Right lobe of liver (tissue), 6 donors: ENCODE data around the gene KCNJ16. TPM values are rescaled to one million over a fixed set of nuclear protein-coding genes. Genes with fewer than 3 reads are reported as not detected.

Experiments used
- ATAC-seq, 4 donors: fragments of 200-7000 bp; cut with Tn5 transposase; one replicate each; pipeline ENCODE4 v1.9.1; 2020; ENCODE audit warnings: mild to moderate bottlenecking in 4 of 4, moderate library complexity in 4 of 4
- DNase-seq, 3 donors: peaks; one replicate each; pipeline ENCODE4 v3.0.0-alpha.2; 2020
- H3K27ac ChIP-seq, 3 donors: fragments of 200-600 bp; one replicate each; pipeline ENCODE4 v1.8.0; 2022
- H3K27me3 ChIP-seq, 2 donors: fragments of 200-600 bp; one replicate each; pipeline ENCODE4 v1.8.0; 2022
- H3K36me3 ChIP-seq, 4 donors: fragments of 200-600 bp; sonication (generic) in 1 of 4; one replicate each; pipeline versions ENCODE4 v1.5.1 to v1.8.0; 2017 to 2022; ENCODE audit warnings: control low read depth in 1 of 4
- H3K4me1 ChIP-seq, 4 donors: fragments of 200-600 bp; sonication (generic) in 1 of 4; one replicate each; pipeline versions ENCODE4 v1.5.1 to v1.8.0; 2017 to 2022; ENCODE audit warnings: control low read depth in 1 of 4
- H3K4me3 ChIP-seq, 3 donors: fragments of 200-600 bp; one replicate each; pipeline ENCODE4 v1.8.0; 2022
- H3K9me3 ChIP-seq, 4 donors: fragments of 200-600 bp; sonication (generic) in 1 of 4; one replicate each; pipeline versions ENCODE4 v1.5.1 to v1.8.0; 2017 to 2022; ENCODE audit warnings: control low read depth in 1 of 4
- POLR2A ChIP-seq: fragments of 450-650 bp; IDR thresholded peaks from one replicate; pipeline ENCODE4 v1.6.1; 2017; ENCODE audit warnings: antibody characterized with exemption, mild to moderate bottlenecking
- WGBS: methylation state at CpG from one replicate; pipeline ENCODE4 v1.1.6; 2018; ENCODE audit warnings: low coverage, low lambda C conversion rate; ENCODE audit not compliant: insufficient coverage; ENCODE audit errors: missing lambda C conversion rate; 5-methylcytosine and 5-hydroxymethylcytosine counted together
- intact Hi-C, 2 donors: fragments of 100-400 bp; cut with DNase I; formaldehyde crosslinking; loops; one replicate each; pipeline versions ENCODE4 v1.11.2 to v1.14.1; 2022
- total RNA-seq, 6 experiments: library from RNA; depleted of rRNA in 2 of 6; stranded (reverse); fragments of >200 nt in 2 of 6; fragmentation: NEBNext Ultra II Directional in 3 of 6; extraction: Animal tissue kit (Norgen Biotek cat#: 25700) in 3 of 6; gene quantifications; one replicate each; pipeline versions ENCODE4 v1.1.0 to v1.2.4, GENCODE V29; 2016 to 2023
- TF ChIP-seq, protein P1 (sequence below), 4 donors: fragments of 200-600 bp in 3 of 4; fragments of 450-650 bp in 1 of 4; IDR thresholded peaks; one replicate each; pipeline versions ENCODE4 v1.5.1 to v1.8.0; 2016 to 2022; ENCODE audit warnings: antibody characterized with exemption in 4 of 4, mild to moderate bottlenecking in 2 of 4
- donor health status: DM: no; HTN: yes; CAD: no.
- donor health status: DM: no; HTN: no; CAD: no.
- donor health status: DM: no; HTN: no; CAD: no.
- donor health status: DM: no; HTN: yes; CAD: no.
- donor health status: DM: no; HTN: yes; CAD: no.

The KCNJ16 gene
- total RNA-seq, 6 experiments from 2014 or later, result 0.07 to 2.1 (median 0.85) TPM

DNA sequence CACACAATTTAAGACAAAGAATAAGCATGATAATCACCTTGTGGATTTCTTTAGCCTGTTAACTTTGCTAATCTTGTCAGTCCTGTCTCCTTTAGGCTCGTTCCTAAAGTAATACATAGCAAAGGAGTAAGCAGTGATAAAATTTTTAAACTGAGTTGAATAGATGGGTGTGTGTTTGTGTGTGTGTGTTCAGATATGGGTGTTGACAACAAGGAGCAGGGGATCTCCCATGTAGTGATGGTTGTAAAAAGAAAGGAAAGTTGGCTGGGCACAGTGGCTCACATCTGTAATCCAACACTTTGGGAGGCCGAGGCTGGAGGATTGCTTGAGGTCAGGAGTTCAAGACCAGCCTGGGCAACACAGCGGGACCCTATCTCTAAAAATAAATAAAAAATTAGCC lies 49.7 kb downstream of the KCNJ16 start:
- H3K4me3 ChIP-seq, result no peak overlapping the region
- no peak for TF ChIP-seq POLR2A
- TF ChIP-seq, protein P1, sequence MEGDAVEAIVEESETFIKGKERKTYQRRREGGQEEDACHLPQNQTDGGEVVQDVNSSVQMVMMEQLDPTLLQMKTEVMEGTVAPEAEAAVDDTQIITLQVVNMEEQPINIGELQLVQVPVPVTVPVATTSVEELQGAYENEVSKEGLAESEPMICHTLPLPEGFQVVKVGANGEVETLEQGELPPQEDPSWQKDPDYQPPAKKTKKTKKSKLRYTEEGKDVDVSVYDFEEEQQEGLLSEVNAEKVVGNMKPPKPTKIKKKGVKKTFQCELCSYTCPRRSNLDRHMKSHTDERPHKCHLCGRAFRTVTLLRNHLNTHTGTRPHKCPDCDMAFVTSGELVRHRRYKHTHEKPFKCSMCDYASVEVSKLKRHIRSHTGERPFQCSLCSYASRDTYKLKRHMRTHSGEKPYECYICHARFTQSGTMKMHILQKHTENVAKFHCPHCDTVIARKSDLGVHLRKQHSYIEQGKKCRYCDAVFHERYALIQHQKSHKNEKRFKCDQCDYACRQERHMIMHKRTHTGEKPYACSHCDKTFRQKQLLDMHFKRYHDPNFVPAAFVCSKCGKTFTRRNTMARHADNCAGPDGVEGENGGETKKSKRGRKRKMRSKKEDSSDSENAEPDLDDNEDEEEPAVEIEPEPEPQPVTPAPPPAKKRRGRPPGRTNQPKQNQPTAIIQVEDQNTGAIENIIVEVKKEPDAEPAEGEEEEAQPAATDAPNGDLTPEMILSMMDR (IDR thresholded peaks at IDR 0.05), result no peak
- H3K27ac ChIP-seq, result no peak overlapping the region
- H3K4me1 ChIP-seq, result no peaks in the 10 kb centered on the region
- H3K27me3 ChIP-seq, result no peaks in the 10 kb centered on the region
- ATAC-seq (no peak), DNase-seq (no peak)
- H3K36me3 ChIP-seq, result no peaks in the 10 kb centered on the region
- whole genome bisulfite sequencing, result 49% methylated on average over 2 of the region's 3 CpGs
- H3K9me3 ChIP-seq, result no peaks in the 10 kb centered on the region
- intact Hi-C loops, result no loop called here

DNA sequence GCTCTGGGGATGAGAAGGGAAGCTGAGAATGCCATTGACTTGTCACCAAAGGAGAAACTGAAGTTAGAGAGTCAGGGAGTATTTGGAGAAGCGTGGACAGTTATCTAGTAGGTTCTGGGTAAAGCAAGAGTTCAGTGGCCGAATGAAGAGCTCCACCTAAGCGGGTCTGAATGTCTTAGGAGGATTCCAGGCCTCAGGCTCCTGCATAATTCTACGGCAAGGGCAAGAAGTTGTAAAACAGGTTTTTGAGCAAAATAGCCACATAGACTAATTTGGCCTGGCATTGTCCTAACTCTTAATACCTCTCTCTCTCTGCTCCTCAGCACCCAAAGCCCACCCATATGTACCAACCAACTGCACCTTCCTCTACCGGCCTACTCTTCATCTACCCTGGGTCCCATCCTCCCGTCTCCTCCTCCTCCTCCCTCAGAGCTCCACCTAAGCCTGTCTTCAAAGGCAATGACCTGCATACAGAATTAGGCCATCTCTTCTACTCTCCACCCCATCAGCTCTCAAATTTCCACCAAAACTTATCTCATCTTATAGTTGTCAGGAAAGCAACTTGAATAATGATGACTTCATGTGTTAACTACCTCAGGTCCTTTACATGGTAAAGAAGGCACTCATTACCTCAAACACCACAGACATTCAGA lies 52.3 kb downstream of the KCNJ16 start:
- H3K36me3 ChIP-seq, result no peaks in the 10 kb centered on the region
- no peak for DNase-seq
- no peaks in the 10 kb centered on the region for H3K4me1 ChIP-seq
- no peak overlapping the region for H3K4me3 ChIP-seq
- no peak overlapping the region for H3K27ac ChIP-seq
- TF ChIP-seq, protein P1 (IDR thresholded peaks at IDR 0.05), result no peak
- no peak for TF ChIP-seq POLR2A
- intact Hi-C loops, result no loop called here
- ATAC-seq, result no peak
- no peaks in the 10 kb centered on the region for H3K9me3 ChIP-seq
- WGBS, result 65% methylated on average over 5 of the region's 6 CpGs
- H3K27me3 ChIP-seq, result no peaks in the 10 kb centered on the region

DNA sequence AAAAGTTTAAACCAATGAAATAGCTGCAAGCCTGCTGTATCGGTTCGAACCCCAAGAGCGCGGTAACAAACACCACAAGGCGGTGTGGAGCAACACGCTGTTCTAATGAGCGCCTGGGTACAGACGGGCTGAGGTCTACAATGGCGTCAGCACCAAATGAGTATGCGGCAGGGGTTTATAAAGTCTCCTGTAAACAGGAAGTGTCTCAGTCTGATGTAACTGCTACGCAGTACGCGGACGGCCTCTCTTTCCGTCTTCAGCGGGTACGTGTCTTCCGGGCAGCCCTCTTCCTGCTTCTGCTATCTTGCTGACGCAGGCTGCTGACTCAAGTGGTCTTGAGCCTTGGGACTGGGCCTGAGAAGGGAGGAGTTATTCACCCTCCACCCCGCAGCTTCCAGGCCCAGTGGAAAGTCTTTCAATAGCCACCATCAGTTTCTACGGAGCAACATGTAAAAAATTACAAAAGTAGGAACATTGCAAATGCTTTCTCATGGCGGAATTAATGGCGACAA lies 53.8 kb downstream of the KCNJ16 start:
- H3K27ac ChIP-seq, result no peak overlapping the region
- H3K27me3 ChIP-seq, result no peaks in the 10 kb centered on the region
- no peak for TF ChIP-seq POLR2A
- TF ChIP-seq, protein P1 (IDR thresholded peaks at IDR 0.05), result no peak

DNA sequence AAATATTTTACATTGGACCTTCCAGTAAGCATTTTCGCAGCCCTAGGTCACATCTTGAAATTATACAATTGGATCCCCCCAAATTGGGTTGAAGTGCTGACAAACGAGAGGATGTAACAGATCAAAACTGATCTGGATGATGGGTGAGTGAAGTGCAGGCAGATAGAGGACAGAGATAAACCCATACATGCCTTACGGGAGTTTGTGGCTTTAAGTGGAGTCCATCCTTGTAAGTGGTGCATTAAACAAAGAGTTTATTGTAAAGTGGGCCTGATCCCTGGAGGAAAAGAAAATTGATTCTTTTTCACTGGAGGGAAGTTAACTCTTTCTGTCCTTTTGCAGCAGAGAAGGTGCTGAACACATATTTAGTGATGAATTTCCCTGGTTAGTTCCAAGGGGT lies 55.3 kb downstream of the KCNJ16 start:
- 54% methylated on average over 3 of the region's 3 CpGs for WGBS
- Histone ChIP-seq H3K4me3 (no peak overlapping the region), H3K36me3 (no peaks in the 10 kb centered on the region), H3K4me1 (no peaks in the 10 kb centered on the region), H3K9me3 (no peaks in the 10 kb centered on the region), H3K27ac (no peak overlapping the region), H3K27me3 (no peaks in the 10 kb centered on the region)
- DNase-seq (no peak), ATAC-seq (no peak)
- TF ChIP-seq POLR2A, result no peak
- TF ChIP-seq, protein P1 (IDR thresholded peaks at IDR 0.05), result no peak
- intact Hi-C loops, result no loop called here

More for the DNA sequence above, 53.8 kb downstream of the KCNJ16 start:
- Histone ChIP-seq H3K9me3 (no peaks in the 10 kb centered on the region), H3K36me3 (no peaks in the 10 kb centered on the region), H3K4me3 (no peak overlapping the region), H3K4me1 (no peaks in the 10 kb centered on the region)
- intact Hi-C loops, result no loop called here
- no peak for ATAC-seq
- DNase-seq, result no peak
- 89% methylated on average over 22 of the region's 23 CpGs for WGBS
